Limb (tissue), 2 donors: ENCODE results near the gene ATP11B.

ENCODE experiments used
- DNase-seq, 2 donors: peaks; one replicate each; pipeline ENCODE4 v3.0.0-alpha.2; 2016; ENCODE audit errors: extremely low spot score in 2 of 2

The ATP11B gene

GRCh38 chr3:182949688-182950087 lies 156.4 kb downstream of the ATP11B start:
- DNase-seq: no peak

- DNase-seq: no peak
These were observed 161.4 kb downstream of the ATP11B start for GRCh38 chr3:182954553-182955235.

- no peak for DNase-seq
These were observed 163.9 kb downstream of the ATP11B start for GRCh38 chr3:182957226-182957625.

- DNase-seq: no peak
These were observed 164.5 kb downstream of the ATP11B start for GRCh38 chr3:182957676-182958266.

GRCh38 chr3:182959474-182960350 lies 166.4 kb downstream of the ATP11B start:
- DNase-seq: no peak

- DNase-seq: no peak
These were observed 168.9 kb downstream of the ATP11B start for GRCh38 chr3:182962166-182962565.

GRCh38 chr3:182964179-182964578 lies 170.9 kb downstream of the ATP11B start:
- no peak for DNase-seq

GRCh38 chr3:182965861-182966366 lies 172.6 kb downstream of the ATP11B start:
- DNase-seq: no peak

GRCh38 chr3:182967218-182968204 lies 174.2 kb downstream of the ATP11B start:
- no peak for DNase-seq

- DNase-seq: no peak
These were observed 176.0 kb downstream of the ATP11B start for GRCh38 chr3:182969277-182969676.

GRCh38 chr3:182969853-182970252 lies 176.5 kb downstream of the ATP11B start:
- no peak for DNase-seq

- no peak for DNase-seq
These were observed 177.6 kb downstream of the ATP11B start for GRCh38 chr3:182970811-182971418.
